ENCODE data around the gene NARS2.
"Not testable (repeated sequence)": the region's sequence is repeated elsewhere in the genome, so short reads cannot be mapped to it uniquely, and the experiment has no call there.

The NARS2 gene

GRCh38 chr11:78540256-78540655 is 34.4 kb downstream of the NARS2 start:
- no peak for DNase-seq

- no peak for DNase-seq
Measured at GRCh38 chr11:78539506-78539905, 35.2 kb downstream of the NARS2 start.

- no peak for DNase-seq
Measured at GRCh38 chr11:78536933-78537332, 37.7 kb downstream of the NARS2 start.

GRCh38 chr11:78535920-78536319 is 38.7 kb downstream of the NARS2 start:
- no peak for DNase-seq

GRCh38 chr11:78535027-78535426 is 39.6 kb downstream of the NARS2 start:
- DNase-seq, result no peak

GRCh38 chr11:78533399-78533798 is 41.3 kb downstream of the NARS2 start:
- no peak for DNase-seq

GRCh38 chr11:78532991-78533390 is 41.7 kb downstream of the NARS2 start:
- DNase-seq, result no peak

- DNase-seq, result no peak
Measured at GRCh38 chr11:78526497-78527146, 48.0 kb downstream of the NARS2 start.

GRCh38 chr11:78525720-78526119 is 48.9 kb downstream of the NARS2 start:
- no peak for DNase-seq

GRCh38 chr11:78520230-78520629 is 54.4 kb downstream of the NARS2 start:
- no peak for DNase-seq

GRCh38 chr11:78516281-78516680 is 58.4 kb downstream of the NARS2 start:
- DNase-seq, result no peak

GRCh38 chr11:78514922-78515502 is 59.7 kb downstream of the NARS2 start:
- DNase-seq, result no peak

- not testable (repeated sequence) for DNase-seq
Measured at GRCh38 chr11:78513085-78513484, 61.6 kb downstream of the NARS2 start.

- no peak for DNase-seq
Measured at GRCh38 chr11:78510597-78510996, 64.1 kb downstream of the NARS2 start.

- DNase-seq, result no peak
Measured at GRCh38 chr11:78510025-78510596, 64.6 kb downstream of the NARS2 start.

GRCh38 chr11:78504708-78505107 is 70.0 kb downstream of the NARS2 start:
- no peak for DNase-seq

- no peak for DNase-seq
Measured at GRCh38 chr11:78504181-78504580, 70.5 kb downstream of the NARS2 start.

- DNase-seq, result no peak
Measured at GRCh38 chr11:78499971-78500370, 74.7 kb downstream of the NARS2 start.

GRCh38 chr11:78497293-78497692 is 77.4 kb downstream of the NARS2 start:
- no peak for DNase-seq

- DNase-seq, result no peak
Measured at GRCh38 chr11:78493413-78493975, 81.2 kb downstream of the NARS2 start.

GRCh38 chr11:78492973-78493372 is 81.7 kb downstream of the NARS2 start:
- no peak for DNase-seq

- no peak for DNase-seq
Measured at GRCh38 chr11:78489184-78489583, 85.5 kb downstream of the NARS2 start.

- no peak for DNase-seq
Measured at GRCh38 chr11:78478536-78478935, 96.1 kb downstream of the NARS2 start.

GRCh38 chr11:78476066-78476465 is 98.6 kb downstream of the NARS2 start:
- DNase-seq, result no peak

All from T1000 (cell line).